Hepatocyte (in vitro differentiated cells): ENCODE data around the gene TRIOBP.
A peak's percentile ranks its signal among the peaks of the same experiment; 100 is the strongest.

Experiments
- EZH2phosphoT487 ChIP-seq: fragments of 200-600 bp; sonication (generic); IDR thresholded peaks from one replicate; pipeline ENCODE4 v1.6.1; 2018; ENCODE audit warnings: antibody characterized with exemption, mild to moderate bottlenecking, low read depth, moderate library complexity; ENCODE audit not compliant: unreplicated experiment, severe bottlenecking
- TF ChIP-seq, protein P1 (sequence below): fragments of 200-600 bp; sonication (generic); IDR thresholded peaks from 2 replicates; pipeline ENCODE4 v1.5.1; 2016; ENCODE audit warnings: antibody characterized with exemption, mild to moderate bottlenecking; ENCODE audit not compliant: poor library complexity

DNA sequence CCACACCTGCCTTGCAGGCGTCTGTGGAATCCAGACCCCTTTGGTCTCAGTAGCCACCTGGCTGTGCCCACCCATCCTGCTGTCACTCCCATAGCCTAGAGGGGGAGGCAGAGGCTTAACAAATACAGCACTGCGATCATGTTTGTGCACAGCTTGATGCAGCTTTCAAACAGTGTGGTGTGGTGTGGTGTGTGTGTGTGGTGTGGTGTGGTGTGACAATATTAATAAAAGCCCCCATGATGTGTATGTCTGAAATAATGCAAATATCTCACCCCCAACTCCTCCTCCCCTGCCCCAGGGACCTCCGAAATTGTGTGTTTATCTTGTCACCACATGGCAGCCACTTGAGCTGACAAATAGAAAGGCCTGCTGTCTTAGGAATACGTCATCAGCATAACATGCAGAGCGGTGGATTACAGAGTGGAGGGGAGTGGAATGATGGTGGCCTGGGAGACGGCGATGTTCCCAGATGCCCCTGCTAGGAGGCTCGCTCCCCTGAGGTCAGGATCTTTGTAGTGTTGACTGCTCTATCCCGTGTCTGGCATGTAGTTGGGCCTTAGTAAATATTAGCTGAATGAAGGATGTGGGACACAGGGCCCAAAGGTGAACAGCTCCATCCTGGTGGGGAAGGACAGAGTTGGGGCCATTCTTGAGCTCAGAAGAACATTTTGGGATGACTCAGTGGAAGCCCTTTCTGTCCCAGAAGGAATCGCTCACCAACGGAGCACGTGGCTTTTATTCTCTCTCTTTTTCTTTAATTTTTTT, 35.5 kb upstream of the TRIOBP start:
- TF ChIP-seq, protein P1, sequence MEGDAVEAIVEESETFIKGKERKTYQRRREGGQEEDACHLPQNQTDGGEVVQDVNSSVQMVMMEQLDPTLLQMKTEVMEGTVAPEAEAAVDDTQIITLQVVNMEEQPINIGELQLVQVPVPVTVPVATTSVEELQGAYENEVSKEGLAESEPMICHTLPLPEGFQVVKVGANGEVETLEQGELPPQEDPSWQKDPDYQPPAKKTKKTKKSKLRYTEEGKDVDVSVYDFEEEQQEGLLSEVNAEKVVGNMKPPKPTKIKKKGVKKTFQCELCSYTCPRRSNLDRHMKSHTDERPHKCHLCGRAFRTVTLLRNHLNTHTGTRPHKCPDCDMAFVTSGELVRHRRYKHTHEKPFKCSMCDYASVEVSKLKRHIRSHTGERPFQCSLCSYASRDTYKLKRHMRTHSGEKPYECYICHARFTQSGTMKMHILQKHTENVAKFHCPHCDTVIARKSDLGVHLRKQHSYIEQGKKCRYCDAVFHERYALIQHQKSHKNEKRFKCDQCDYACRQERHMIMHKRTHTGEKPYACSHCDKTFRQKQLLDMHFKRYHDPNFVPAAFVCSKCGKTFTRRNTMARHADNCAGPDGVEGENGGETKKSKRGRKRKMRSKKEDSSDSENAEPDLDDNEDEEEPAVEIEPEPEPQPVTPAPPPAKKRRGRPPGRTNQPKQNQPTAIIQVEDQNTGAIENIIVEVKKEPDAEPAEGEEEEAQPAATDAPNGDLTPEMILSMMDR, result peak; percentile 45
- no peak for TF ChIP-seq EZH2phosphoT487
